Osteocyte (in vitro differentiated cells): ENCODE measurements around the gene DNASE1L2. TPM values are rescaled to one million over a fixed set of nuclear protein-coding genes. Genes with fewer than 3 reads are reported as not detected.
A peak's percentile ranks its signal among the peaks of the same experiment; 100 is the strongest.

Source experiments
- DNase-seq: peaks from one replicate; pipeline ENCODE4 v3.0.0; 2021; ENCODE audit warnings: mixed read lengths; ENCODE audit not compliant: unreplicated experiment; ENCODE audit errors: extremely low spot score
- H3K27ac Mint-ChIP-seq: one replicate; pipeline ENCODE4 v1.8.0; 2021; ENCODE audit warnings: mild to moderate bottlenecking, mixed read lengths; ENCODE audit not compliant: unreplicated experiment
- H3K27me3 Mint-ChIP-seq: one replicate; pipeline ENCODE4 v1.8.0; 2021; ENCODE audit warnings: mixed read lengths; ENCODE audit not compliant: unreplicated experiment
- H3K36me3 Mint-ChIP-seq: one replicate; pipeline ENCODE4 v1.8.0; 2021; ENCODE audit warnings: mixed read lengths; ENCODE audit not compliant: unreplicated experiment
- H3K4me1 Mint-ChIP-seq: one replicate; pipeline ENCODE4 v1.8.0; 2021; ENCODE audit warnings: mixed read lengths; ENCODE audit not compliant: unreplicated experiment
- H3K4me3 Mint-ChIP-seq: one replicate; pipeline ENCODE4 v1.8.0; 2021; ENCODE audit warnings: mild to moderate bottlenecking, moderate library complexity, mixed read lengths; ENCODE audit not compliant: unreplicated experiment
- H3K9me3 Mint-ChIP-seq: one replicate; pipeline ENCODE4 v1.8.0; 2021; ENCODE audit warnings: mixed read lengths; ENCODE audit not compliant: unreplicated experiment
- CTCF ChIP-seq: fragments of 200-600 bp; sonication (generic); IDR thresholded peaks from 2 replicates; pipeline ENCODE4 v1.5.0; 2021; ENCODE audit warnings: antibody characterized with exemption, mild to moderate bottlenecking, moderate library complexity
- total RNA-seq: library from RNA; stranded (reverse); gene quantifications from 2 replicates; pipeline ENCODE4 v1.2.1, GENCODE V29; 2021

Gene DNASE1L2
- total RNA-seq, 1 donor from 2014 or later = 1.7 TPM

GRCh38 chr16:2213817-2214718, 22.2 kb upstream of the DNASE1L2 start:
- Mint-ChIP-seq H3K4me3 (peak overlapping the region; percentile 72), H3K27me3 (no peaks in the 10 kb centered on the region), H3K36me3 (peaks cover 3% of the 10 kb centered on the region), H3K9me3 (no peaks in the 10 kb centered on the region), H3K27ac (peak overlapping the region; percentile 28), H3K4me1 (peaks cover 21% of the 10 kb centered on the region)
- no peak for DNase-seq
- TF ChIP-seq CTCF = no peak

GRCh38 chr16:2214719-2214968, 21.6 kb upstream of the DNASE1L2 start, which contains the start of gene PGP:
PGP (minus strand) TSS chr16:2214840; CDS start chr16:2214777, 63 bp downstream.
- DNase-seq = no peak
- peak within 1 kb of the TSS; percentile 74 for H3K4me3 Mint-ChIP-seq
- H3K27ac Mint-ChIP-seq = peak within 1 kb of the TSS; percentile 90
- TF ChIP-seq CTCF = no peak
- H3K4me1 Mint-ChIP-seq = peaks cover 21% of the 10 kb centered on the region
- H3K27me3 Mint-ChIP-seq = no peaks in the 10 kb centered on the region
- H3K36me3 Mint-ChIP-seq = peaks cover 3% of the 10 kb centered on the region
- no peaks in the 10 kb centered on the region for H3K9me3 Mint-ChIP-seq

- no peaks in the 10 kb centered on the region for H3K9me3 Mint-ChIP-seq
- H3K4me1 Mint-ChIP-seq = peaks cover 21% of the 10 kb centered on the region
- no peak for DNase-seq
- no peak for TF ChIP-seq CTCF
- H3K4me3 Mint-ChIP-seq = peak overlapping the region; percentile 74
- no peaks in the 10 kb centered on the region for H3K36me3 Mint-ChIP-seq
- no peak overlapping the region for H3K27ac Mint-ChIP-seq
- no peaks in the 10 kb centered on the region for H3K27me3 Mint-ChIP-seq
Measured at GRCh38 chr16:2216330-2216729, 19.9 kb upstream of the DNASE1L2 start.

GRCh38 chr16:2223221-2223941, 12.9 kb upstream of the DNASE1L2 start, which contains the start of gene E4F1:
E4F1 (plus strand) TSS chr16:2223591; CDS start chr16:2223614, 23 bp downstream.
- Mint-ChIP-seq H3K27me3 (no peaks in the 10 kb centered on the region), H3K36me3 (no peaks in the 10 kb centered on the region), H3K27ac (peak within 1 kb of the TSS; percentile 69), H3K4me3 (peak within 1 kb of the TSS; percentile 79), H3K4me1 (peaks cover 20% of the 10 kb centered on the region), H3K9me3 (no peaks in the 10 kb centered on the region)
- TF ChIP-seq CTCF = no peak
- peak; percentile 100 for DNase-seq

- no peaks in the 10 kb centered on the region for H3K27me3 Mint-ChIP-seq
- no peaks in the 10 kb centered on the region for H3K36me3 Mint-ChIP-seq
- DNase-seq = peak; percentile 85
- peak overlapping the region; percentile 79 for H3K4me3 Mint-ChIP-seq
- H3K4me1 Mint-ChIP-seq = peaks cover 20% of the 10 kb centered on the region
- peak overlapping the region; percentile 68 for H3K27ac Mint-ChIP-seq
- peak; percentile 43 for TF ChIP-seq CTCF
- H3K9me3 Mint-ChIP-seq = no peaks in the 10 kb centered on the region
Measured at GRCh38 chr16:2223942-2224486, 12.2 kb upstream of the DNASE1L2 start.
